HCT116 (cell line): ENCODE data around the gene APOA1. TPM values are rescaled to one million over a fixed set of nuclear protein-coding genes. Genes with fewer than 3 reads are reported as not detected.

Experiments
- ATAC-seq: fragments of 200-7000 bp; cut with Tn5 transposase; 2 replicates; pipeline ENCODE4 v1.9.1; 2020; ENCODE audit warnings: mild to moderate bottlenecking, moderate library complexity
- BruUV-seq: library from RNA; stranded (reverse); fragments of 400-500 nt; replicated peaks from 2 replicates; lab custom pipeline; 2021; lab: Mats Ljungman, UMichigan
- CTCF ChIA-PET: fragments of 300-600 bp; sonication (Branson Sonifier 250); formaldehyde crosslinking; loops from one replicate; lab custom pipeline; 2021; ENCODE audit warnings: antibody characterized with exemption; lab: Charles Lee
- POLR2A ChIA-PET: fragments of 300-600, 350-600 bp; sonication (Branson Sonifier 250); formaldehyde crosslinking; loops from one replicate; lab custom pipeline; 2021; ENCODE audit warnings: antibody characterized with exemption; lab: Charles Lee
- RAD21 ChIA-PET, 2 experiments: fragments of 300-600 bp; sonication (Branson Sonifier 250); formaldehyde crosslinking; loops; one replicate each; lab custom pipeline; 2023; ENCODE audit warnings: low total read pairs in 2 of 2; ENCODE audit not compliant: uncharacterized antibody in 2 of 2, unreplicated experiment in 2 of 2, low non-redundant PET in 1 of 2; lab: Charles Lee
- DNase-seq: peaks from one replicate; pipeline ENCODE4 v3.0.0-alpha.2; 2010; ENCODE audit warnings: low read depth, low spot score
- H2AFZ ChIP-seq: fragments of 200-600 bp; shearing (Covaris generic), sonication (generic); 2 replicates; pipeline ENCODE4 v1.6.1; 2017; ENCODE audit warnings: low read depth, mixed run types, mixed read lengths, antibody characterized with exemption, low read length; ENCODE audit not compliant: poor library complexity, severe bottlenecking
- H3K27ac ChIP-seq: 2 replicates; pipeline ENCODE4 v1.5.1; 2012; ENCODE audit warnings: low read depth, low read length
- H3K27me3 ChIP-seq: fragments of 200-600 bp; sonication (generic); 2 replicates; pipeline ENCODE4 v1.6.1; 2016; ENCODE audit warnings: mixed run types, low read length, mixed read lengths; ENCODE audit not compliant: insufficient read depth
- H3K36me3 ChIP-seq, 2 experiments: fragments of 200-500 bp in 1 of 2; fragments of 200-600 bp in 1 of 2; sonication (Bioruptor generic) in 1 of 2; sonication (generic) in 1 of 2; 2 replicates each; pipeline versions ENCODE4 v1.5.1 to v1.6.1; 2014 to 2016; ENCODE audit warnings: low read length in 2 of 2, inconsistent platforms in 1 of 2, mixed read lengths in 1 of 2, mixed run types in 1 of 2; ENCODE audit not compliant: insufficient read depth in 2 of 2, control insufficient read depth in 1 of 2
- H3K4me1 ChIP-seq, 2 experiments: fragments of 200-600 bp in 1 of 2; sonication (generic) in 1 of 2; 2 replicates each; pipeline versions ENCODE4 v1.5.1 to v1.6.1; 2012 to 2017; ENCODE audit warnings: low read length in 2 of 2, inconsistent platforms in 1 of 2, mild to moderate bottlenecking in 1 of 2, mixed read lengths in 1 of 2, mixed run types in 1 of 2, moderate library complexity in 1 of 2; ENCODE audit not compliant: insufficient read depth in 2 of 2, control insufficient read depth in 1 of 2
- H3K4me2 ChIP-seq: fragments of 200-600 bp; sonication (generic); 2 replicates; pipeline ENCODE4 v1.6.1; 2017; ENCODE audit warnings: mixed run types, low read length, mixed read lengths
- H3K4me3 ChIP-seq, 2 experiments: fragments of 200-600 bp in 1 of 2; sonication (generic) in 1 of 2; replicated peaks in 1 of 2; 2 replicates each; pipeline ENCODE4 v1.5.1; 2011 to 2016; ENCODE audit warnings: low read length in 2 of 2, control low read depth in 1 of 2, low read depth in 1 of 2, mild to moderate bottlenecking in 1 of 2, mixed read lengths in 1 of 2, mixed run types in 1 of 2
- H3K79me2 ChIP-seq: fragments of 200-600 bp; sonication (generic); 2 replicates; pipeline ENCODE4 v1.6.1; 2017; ENCODE audit warnings: mild to moderate bottlenecking, mixed run types, low read length, moderate library complexity, mixed read lengths; ENCODE audit not compliant: insufficient read depth
- H3K9ac ChIP-seq: fragments of 200-600 bp; sonication (generic); 2 replicates; pipeline ENCODE4 v1.6.1; 2016; ENCODE audit warnings: low read length, mixed read lengths
- H3K9me2 ChIP-seq: fragments of 200-600 bp; sonication (generic), shearing (Covaris generic); 2 replicates; pipeline ENCODE4 v1.6.1; 2017; ENCODE audit warnings: mixed run types, mild to moderate bottlenecking, moderate library complexity; ENCODE audit not compliant: insufficient read depth
- H3K9me3 ChIP-seq, 2 experiments: fragments of 200-500 bp in 1 of 2; fragments of 200-600 bp in 1 of 2; sonication (Bioruptor generic) in 1 of 2; sonication (generic) in 1 of 2; 2 replicates each; pipeline ENCODE4 v1.6.1; 2014 to 2017; ENCODE audit warnings: low read length in 2 of 2, mixed read lengths in 2 of 2, inconsistent platforms in 1 of 2, low read depth in 1 of 2, mild to moderate bottlenecking in 1 of 2, mixed run types in 1 of 2, moderate library complexity in 1 of 2; ENCODE audit not compliant: control insufficient read depth in 1 of 2, insufficient read depth in 1 of 2
- H4K20me1 ChIP-seq: fragments of 200-600 bp; sonication (generic), shearing (Covaris generic); 2 replicates; pipeline ENCODE4 v1.6.1; 2017; ENCODE audit warnings: mixed run types, mild to moderate bottlenecking, moderate library complexity; ENCODE audit not compliant: insufficient read depth
- ATF3 ChIP-seq: IDR thresholded peaks from 2 replicates; pipeline ENCODE4 v1.6.1; 2012
- CBX3 ChIP-seq: IDR thresholded peaks from 2 replicates; pipeline ENCODE4 v1.6.1; 2012; ENCODE audit warnings: low read depth
- CEBPB ChIP-seq: IDR thresholded peaks from 2 replicates; pipeline ENCODE4 v1.6.1; 2012; ENCODE audit warnings: low read depth
- EGR1 ChIP-seq: IDR thresholded peaks from 2 replicates; pipeline ENCODE4 v1.6.1; 2012; ENCODE audit warnings: low read depth
- ELF1 ChIP-seq: IDR thresholded peaks from 2 replicates; pipeline ENCODE4 v1.6.1; 2012; ENCODE audit warnings: low read depth, borderline replicate concordance
- EZH2 ChIP-seq: fragments of 200-600 bp; sonication (generic); IDR thresholded peaks from 2 replicates; pipeline ENCODE4 v1.6.1; 2017; ENCODE audit warnings: antibody characterized with exemption, mixed run types
- FOSL1 ChIP-seq: IDR thresholded peaks from 2 replicates; pipeline ENCODE4 v1.6.1; 2012; ENCODE audit warnings: low read depth
- JUND ChIP-seq: IDR thresholded peaks from 2 replicates; pipeline ENCODE4 v1.6.1; 2012
- POLR2A ChIP-seq: IDR thresholded peaks from 2 replicates; pipeline ENCODE4 v1.7.0; 2011; ENCODE audit warnings: borderline replicate concordance; ENCODE audit not compliant: insufficient read depth, insufficient read length; ENCODE audit errors: extremely low read depth
- POLR2AphosphoS5 ChIP-seq: IDR thresholded peaks from 2 replicates; pipeline ENCODE4 v1.6.1; 2011; ENCODE audit warnings: mild to moderate bottlenecking, low read depth, low read length, moderate library complexity
- RAD21 ChIP-seq: IDR thresholded peaks from 2 replicates; pipeline ENCODE4 v1.6.1; 2012; ENCODE audit warnings: low read depth, mild to moderate bottlenecking
- REST ChIP-seq: IDR thresholded peaks from 2 replicates; pipeline ENCODE4 v1.6.1; 2012; ENCODE audit warnings: low read depth
- SIN3A ChIP-seq: IDR thresholded peaks from 2 replicates; pipeline ENCODE4 v1.6.1; 2012; ENCODE audit warnings: low read depth
- SP1 ChIP-seq: IDR thresholded peaks from 2 replicates; pipeline ENCODE4 v1.6.1; 2012; ENCODE audit warnings: low read depth
- SRF ChIP-seq: IDR thresholded peaks from 2 replicates; pipeline ENCODE4 v1.6.1; 2012; ENCODE audit warnings: low read depth
- TCF7L2 ChIP-seq: IDR thresholded peaks from 2 replicates; pipeline ENCODE4 v1.7.0; 2011; ENCODE audit warnings: borderline replicate concordance, inconsistent platforms; ENCODE audit not compliant: insufficient read depth, insufficient read length; ENCODE audit errors: extremely low read depth
- ZBTB33 ChIP-seq: IDR thresholded peaks from 2 replicates; pipeline ENCODE4 v1.6.1; 2011; ENCODE audit warnings: mild to moderate bottlenecking, low read length, moderate library complexity; ENCODE audit not compliant: insufficient replicate concordance; ENCODE audit errors: extremely low read depth
- ZNF274 ChIP-seq: fragments of 200-500 bp; sonication (Bioruptor generic); IDR thresholded peaks from 2 replicates; pipeline ENCODE4 v1.6.1; 2014; ENCODE audit warnings: mild to moderate bottlenecking, low read depth, low read length, inconsistent platforms
- intact Hi-C: fragments of 100-400 bp; cut with micrococcal nuclease; formaldehyde crosslinking; loops from 2 replicates; pipeline ENCODE4 v1.10.0; 2022
- total RNA-seq: library from RNA; stranded (reverse); gene quantifications from one replicate; pipeline ENCODE4 v1.2.1, GENCODE V29; 2021; ENCODE audit not compliant: unreplicated experiment

APOA1 gene
- total RNA-seq, 1 experiment from 2014 or later = 2.0 TPM

- Histone ChIP-seq H3K27me3 (no peaks in the 10 kb centered on the region), H3K4me1 (peaks cover 0 to 21% of the 10 kb centered on the region in 2 experiments; a peak in 2 of 4 replicates), H3K36me3 (no peaks in the 10 kb centered on the region; a peak in 1 of 4 replicates), H3K4me3 (no peak overlapping the region), H2AFZ (no peak overlapping the region), H3K9ac (no peak overlapping the region), H3K27ac (no peak overlapping the region), H3K4me2 (no peak overlapping the region), H3K79me2 (no peaks in the 10 kb centered on the region), H4K20me1 (no peaks in the 10 kb centered on the region), H3K9me2 (no peaks in the 10 kb centered on the region), H3K9me3 (no peaks in the 10 kb centered on the region)
- DNase-seq = no peak
- TF ChIP-seq CEBPB (no peak), REST (no peak), CBX3 (no peak), ZBTB33 (no peak), SIN3A (no peak), TCF7L2 (no peak), EZH2 (no peak), POLR2AphosphoS5 (no peak), EGR1 (no peak), ATF3 (no peak), POLR2A (no peak), JUND (no peak), SP1 (no peak), ZNF274 (no peak), SRF (no peak), RAD21 (no peak), FOSL1 (no peak), ELF1 (no peak)
- ChIA-PET CTCF (no interaction called here), RAD21 (no interaction called here), POLR2A (no interaction called here)
- ATAC-seq = no peak
- BruUV-seq = no TSS peak
- intact Hi-C loops = no loop called here
These were observed 19.0 kb upstream of the APOA1 start for GRCh38 chr11:116856423-116856822.
